CD4-positive, alpha-beta T cell treated with Interleukin-6 for 4 hours (primary cell): ENCODE data around the gene DGKA.

Experiments used
- DNase-seq: peaks from one replicate; pipeline ENCODE4 v3.0.0-alpha.2; 2020; ENCODE audit warnings: mixed read lengths

The DGKA gene

GRCh38 chr12:55931780-55932550 is 1.0 kb downstream of the DGKA start:
- DNase-seq: peak; percentile 63

DNA sequence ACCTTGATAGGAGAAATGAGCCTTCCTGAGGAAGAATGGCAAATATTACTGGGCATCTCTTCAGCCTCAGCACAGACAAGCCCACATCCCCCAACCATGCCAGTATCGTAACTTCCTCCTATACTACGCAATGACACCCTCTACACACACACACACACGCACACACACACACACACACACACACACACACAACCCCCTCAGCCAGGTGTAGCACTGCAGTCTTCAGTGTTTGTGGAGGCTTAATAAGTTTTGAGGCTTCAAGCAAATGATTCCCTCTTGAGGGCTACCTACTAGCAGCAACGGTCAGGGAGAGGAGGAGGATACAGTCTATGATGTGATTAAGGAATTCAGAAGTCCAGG is 1.6 kb downstream of the DGKA start:
- peak; percentile 65 for DNase-seq

- DNase-seq: peak; percentile 65
Measured at GRCh38 chr12:55933169-55933798, 2.3 kb downstream of the DGKA start.

- DNase-seq: no peak
Measured at GRCh38 chr12:55933799-55934742, 3.1 kb downstream of the DGKA start.

- DNase-seq: no peak
Measured at GRCh38 chr12:55934773-55935172, 3.8 kb downstream of the DGKA start.

DNA sequence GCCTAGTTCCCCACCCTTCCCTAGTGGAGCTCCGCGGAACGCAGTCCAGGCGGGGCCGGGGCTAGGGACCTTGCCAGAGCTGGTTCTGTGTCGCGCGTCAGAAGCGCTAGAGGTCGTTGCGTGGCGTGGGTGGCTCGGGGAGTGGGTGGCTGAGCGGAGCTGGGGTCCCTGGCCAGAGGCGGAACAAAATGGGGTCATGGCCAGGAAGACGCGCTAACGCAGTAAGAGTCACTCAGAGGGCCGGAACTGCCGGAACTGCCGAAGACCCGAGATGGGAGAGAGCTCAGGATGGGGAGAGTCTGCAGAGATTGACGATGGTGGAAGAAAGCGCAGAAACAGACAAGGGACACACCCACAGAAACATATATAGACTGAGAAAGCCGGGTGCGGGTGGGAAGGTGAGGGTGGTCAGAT is 4.8 kb downstream of the DGKA start:
- peak; percentile 47 for DNase-seq

DNA sequence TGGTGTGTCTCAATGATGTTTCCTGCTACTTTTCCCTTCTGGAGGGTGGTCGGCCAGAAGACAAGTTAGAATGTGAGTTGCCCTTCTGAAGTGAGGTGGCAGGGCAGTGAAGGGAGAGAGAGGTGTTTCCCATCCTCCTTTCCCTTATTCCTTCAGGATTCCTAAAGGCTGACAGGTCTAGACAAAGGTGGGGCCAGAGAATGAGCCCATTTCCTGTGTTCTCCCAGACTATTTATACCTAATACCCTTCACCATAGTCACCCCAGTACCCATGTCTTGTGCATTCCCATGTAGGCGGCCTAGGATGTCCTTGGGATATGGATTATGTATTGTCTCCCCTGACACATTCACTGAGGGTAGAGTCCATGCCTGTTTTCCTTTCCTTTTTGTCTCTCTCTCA is 7.0 kb downstream of the DGKA start:
- DNase-seq: no peak

- DNase-seq: no peak
Measured at GRCh38 chr12:55938826-55939501, 8.0 kb downstream of the DGKA start.

DNA sequence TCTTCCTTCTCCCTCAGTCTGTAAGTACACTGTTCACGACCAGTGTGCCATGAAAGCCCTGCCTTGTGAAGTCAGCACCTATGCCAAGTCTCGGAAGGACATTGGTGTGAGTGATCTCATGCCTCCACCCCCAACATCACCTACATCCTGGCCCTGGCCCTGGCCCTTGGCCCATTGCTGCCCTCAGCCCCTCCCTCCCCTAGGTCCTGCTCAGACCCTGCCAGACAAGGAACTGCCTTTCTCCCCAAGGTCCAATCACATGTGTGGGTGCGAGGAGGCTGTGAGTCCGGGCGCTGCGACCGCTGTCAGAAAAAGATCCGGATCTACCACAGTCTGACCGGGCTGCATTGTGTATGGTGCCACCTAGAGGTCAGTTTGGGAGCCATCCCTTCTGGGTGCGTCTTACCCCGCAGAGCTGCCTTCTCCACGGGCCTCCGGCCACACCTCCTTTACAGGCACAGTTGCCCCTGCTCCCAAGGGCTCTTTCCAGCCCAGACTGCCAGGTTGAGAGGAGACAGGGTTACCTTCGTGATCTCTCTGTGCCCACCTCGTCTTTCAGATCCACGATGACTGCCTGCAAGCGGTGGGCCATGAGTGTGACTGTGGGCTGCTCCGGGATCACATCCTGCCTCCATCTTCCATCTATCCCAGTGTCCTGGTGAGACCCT is 9.2 kb downstream of the DGKA start:
- peak; percentile 87 for DNase-seq

DNA sequence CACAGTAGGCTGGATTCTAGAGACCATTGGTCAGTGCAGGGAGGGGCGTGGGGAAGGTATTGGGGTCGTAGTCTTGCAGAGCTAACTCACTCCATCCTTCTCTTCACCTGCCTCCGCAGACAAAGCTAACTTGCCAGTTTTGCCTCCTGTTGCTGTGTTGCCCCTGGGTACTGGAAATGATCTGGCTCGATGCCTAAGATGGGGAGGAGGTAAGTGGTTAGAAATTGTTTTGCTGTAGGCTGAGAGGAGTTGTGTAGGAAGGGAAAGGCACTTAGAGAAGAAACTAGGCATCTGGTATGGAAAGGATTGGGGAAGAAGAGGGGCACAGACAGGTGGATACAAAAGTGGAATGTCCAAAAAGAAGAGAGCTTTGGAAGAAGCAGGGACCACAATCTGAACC is 11.1 kb downstream of the DGKA start:
- no peak for DNase-seq

DNA sequence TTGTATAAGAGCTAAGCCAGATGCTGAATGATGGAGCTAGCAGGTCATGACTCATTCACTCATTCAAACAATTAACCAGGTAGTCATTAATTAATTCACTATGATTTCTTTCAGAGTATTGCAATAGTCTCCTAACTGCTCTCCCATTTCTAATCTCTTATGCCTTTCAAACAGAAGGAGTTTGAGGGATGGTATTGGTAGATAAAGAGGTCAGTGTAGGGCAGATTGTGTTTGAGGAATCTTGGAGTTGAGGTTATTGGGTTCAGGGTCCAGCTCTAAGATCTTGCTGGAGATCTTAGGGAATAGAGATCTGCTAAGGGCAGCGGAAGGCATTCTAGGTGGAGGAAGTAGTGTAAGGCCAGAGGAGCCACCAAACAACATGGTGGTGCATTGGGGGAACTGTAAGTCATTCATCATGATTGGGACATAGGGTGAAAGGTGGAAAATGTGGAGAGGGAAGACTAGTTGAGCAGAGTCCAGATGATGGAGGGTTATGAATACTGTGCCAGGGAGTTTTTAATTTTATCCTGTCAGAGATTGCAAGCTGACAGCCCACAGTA is 11.7 kb downstream of the DGKA start:
- DNase-seq: no peak

DNA sequence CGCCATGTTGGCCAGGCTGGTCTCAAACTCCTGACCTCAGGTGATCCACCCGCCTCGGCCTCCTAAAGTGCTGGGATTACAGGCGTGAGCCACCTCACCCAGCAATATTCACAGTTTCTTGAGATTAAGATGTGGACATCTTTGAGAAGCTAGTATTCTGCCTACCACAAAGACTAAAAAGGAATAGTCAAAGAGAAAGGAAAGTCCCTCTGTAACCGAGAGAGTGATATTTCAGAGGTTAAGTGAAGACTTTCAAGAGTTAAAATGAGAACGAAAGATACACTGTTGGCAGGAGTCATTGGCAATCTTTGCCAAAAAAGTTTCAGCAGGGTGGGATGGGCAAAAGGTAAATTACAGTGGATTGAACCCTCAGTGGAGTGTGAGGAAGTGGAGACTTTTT is 15.6 kb downstream of the DGKA start:
- DNase-seq: no peak

- no peak for DNase-seq
Measured at GRCh38 chr12:55955344-55955743, 24.4 kb downstream of the DGKA start.

- peak; percentile 74 for DNase-seq
Measured at GRCh38 chr12:55955800-55956508, 25.0 kb downstream of the DGKA start.

DNA sequence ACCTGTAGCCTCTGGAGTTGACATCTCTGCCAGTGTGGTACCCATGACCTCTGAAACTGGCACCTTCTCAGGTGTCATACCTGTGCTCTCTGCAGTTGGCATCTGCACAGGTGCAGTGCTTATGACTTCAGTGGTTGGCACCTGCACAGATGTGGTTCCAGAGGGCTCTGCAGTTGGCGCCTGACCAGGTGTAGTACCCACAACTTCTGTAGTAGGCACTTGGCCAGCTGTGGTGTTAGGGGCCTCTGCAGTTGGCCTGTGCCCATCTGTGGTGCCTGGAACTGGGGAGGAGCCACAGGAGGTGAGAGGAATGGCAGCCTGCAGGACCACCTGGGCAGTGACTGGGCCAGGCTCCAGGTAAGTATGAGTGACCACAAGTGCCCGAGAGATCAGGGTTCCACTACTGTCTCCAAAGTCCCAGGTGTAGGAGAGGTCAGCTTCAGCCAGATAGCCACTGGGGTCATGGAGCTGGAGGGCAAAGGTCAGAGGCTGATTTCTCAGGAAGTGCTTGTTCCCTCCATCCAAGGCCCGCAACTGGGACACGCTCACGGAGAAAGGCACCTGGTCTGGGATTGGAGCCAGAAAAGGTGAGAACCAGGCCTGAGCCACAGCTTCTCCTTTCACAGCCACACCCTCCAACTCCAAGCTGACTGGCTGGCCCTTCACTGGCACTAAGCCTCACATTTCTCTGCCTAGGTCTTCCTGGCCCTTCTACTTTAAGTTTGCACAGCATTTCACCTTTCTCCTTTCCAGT is 26.3 kb downstream of the DGKA start:
- no peak for DNase-seq

- DNase-seq: no peak
Measured at GRCh38 chr12:55963760-55964159, 32.8 kb downstream of the DGKA start.

DNA sequence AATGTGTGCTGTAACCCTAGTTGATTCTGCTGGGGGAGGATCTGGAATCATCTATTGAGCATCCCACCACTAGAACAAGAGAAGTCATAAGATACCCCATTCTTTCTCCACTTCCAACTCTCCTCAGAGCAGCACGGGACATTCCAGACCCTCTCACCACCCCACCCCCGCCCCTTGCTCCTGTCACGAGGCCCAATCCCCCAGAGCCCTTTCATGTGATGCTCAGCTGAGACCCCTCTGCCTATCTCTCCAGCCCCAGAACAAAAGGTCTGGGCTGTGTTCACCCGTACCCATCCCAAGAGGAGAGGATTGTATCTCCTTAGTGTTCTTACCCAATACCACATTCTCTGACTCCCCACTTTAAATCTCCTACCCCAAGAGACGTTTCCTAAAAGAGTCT is 34.3 kb downstream of the DGKA start:
- no peak for DNase-seq

DNA sequence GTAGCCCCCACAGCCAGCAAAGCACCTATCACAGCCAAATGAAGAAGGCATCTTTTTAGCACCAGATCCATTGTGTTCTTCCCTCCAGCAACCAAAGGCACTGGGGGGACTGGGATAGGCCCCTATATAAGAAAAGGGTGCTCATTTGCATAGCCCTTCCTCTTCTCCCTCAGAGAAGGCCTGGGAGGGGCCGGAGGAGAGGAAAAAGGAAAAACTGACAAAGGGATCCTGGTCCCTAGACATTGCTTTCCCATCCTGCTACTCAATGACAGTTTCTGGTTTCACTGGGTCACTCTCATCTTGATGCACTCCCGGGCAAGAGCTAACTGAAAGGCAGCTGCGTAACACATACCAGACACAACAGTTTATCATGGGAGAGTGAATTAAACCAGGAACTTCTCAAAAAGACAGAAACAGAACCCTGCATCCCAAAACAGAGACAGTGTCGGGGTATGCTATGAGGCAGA is 35.0 kb downstream of the DGKA start, which contains the start of gene PMEL:
PMEL (minus strand) TSS at position 102 of the 467 bp plus-strand sequence; CDS start at position 71, 31 bp downstream.
- DNase-seq: no peak

GRCh38 chr12:55966408-55967281 is 35.7 kb downstream of the DGKA start, which contains the start of gene CDK2:
Gene CDK2, plus strand, starts transcription at chr12:55966830. Its CDS starts 179 bp downstream, at chr12:55967009.
- peak; percentile 95 for DNase-seq
